GM12872 (cell line): ENCODE results near the gene BCAR3.

Experiments used
- TF ChIP-seq, protein P1 (sequence below): IDR thresholded peaks from 3 replicates; pipeline ENCODE4 v1.5.1; 2011; ENCODE audit warnings: low read depth, mild to moderate bottlenecking, low read length, moderate library complexity; ENCODE audit not compliant: insufficient read depth

BCAR3 gene

DNA sequence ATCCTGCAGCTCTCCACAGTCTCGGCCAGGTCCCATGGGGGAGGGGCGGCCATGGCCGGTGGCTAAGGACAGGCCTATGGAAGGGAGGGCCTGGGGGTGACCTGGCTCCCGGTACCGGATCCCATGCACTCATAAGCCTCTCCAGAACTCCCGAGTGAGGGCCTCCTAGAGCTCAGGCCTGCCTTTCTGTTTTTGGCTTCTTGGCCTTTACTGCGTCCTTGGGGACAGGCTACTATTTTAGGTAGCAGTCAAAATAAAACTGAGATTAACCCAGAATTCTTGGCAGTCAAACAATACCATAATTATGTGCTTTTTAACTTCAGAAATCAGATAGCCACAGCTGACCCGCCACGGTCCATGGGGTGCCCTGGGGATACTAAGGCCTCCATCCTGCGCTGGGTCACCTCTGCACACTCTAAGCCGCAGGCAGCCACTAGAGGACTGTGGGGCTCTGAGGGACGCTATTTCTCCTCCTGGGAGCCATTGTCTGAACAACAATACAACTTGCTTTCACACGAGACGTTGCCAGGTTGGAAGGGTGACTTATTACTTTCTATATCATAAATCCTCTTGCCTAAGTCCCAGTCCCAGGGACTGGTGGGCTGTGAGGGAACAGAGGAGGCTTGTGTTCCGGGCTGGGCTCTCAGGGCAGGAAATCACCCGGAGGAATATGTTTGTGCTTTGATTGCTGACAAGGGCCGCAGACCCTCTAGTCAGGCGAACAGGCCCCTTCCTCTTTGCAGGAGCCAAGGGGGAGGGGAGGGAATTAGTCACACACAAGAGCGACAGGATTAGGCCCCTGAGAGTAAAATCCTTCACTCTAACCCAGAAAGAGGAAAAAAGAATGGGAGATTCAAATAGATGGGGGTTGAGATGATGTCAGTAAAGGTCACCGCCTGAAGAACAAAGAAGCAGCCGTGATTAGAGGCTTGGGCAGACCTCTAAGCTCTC, 40.7 kb upstream of the BCAR3 start:
- TF ChIP-seq, protein P1, sequence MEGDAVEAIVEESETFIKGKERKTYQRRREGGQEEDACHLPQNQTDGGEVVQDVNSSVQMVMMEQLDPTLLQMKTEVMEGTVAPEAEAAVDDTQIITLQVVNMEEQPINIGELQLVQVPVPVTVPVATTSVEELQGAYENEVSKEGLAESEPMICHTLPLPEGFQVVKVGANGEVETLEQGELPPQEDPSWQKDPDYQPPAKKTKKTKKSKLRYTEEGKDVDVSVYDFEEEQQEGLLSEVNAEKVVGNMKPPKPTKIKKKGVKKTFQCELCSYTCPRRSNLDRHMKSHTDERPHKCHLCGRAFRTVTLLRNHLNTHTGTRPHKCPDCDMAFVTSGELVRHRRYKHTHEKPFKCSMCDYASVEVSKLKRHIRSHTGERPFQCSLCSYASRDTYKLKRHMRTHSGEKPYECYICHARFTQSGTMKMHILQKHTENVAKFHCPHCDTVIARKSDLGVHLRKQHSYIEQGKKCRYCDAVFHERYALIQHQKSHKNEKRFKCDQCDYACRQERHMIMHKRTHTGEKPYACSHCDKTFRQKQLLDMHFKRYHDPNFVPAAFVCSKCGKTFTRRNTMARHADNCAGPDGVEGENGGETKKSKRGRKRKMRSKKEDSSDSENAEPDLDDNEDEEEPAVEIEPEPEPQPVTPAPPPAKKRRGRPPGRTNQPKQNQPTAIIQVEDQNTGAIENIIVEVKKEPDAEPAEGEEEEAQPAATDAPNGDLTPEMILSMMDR: no peak

DNA sequence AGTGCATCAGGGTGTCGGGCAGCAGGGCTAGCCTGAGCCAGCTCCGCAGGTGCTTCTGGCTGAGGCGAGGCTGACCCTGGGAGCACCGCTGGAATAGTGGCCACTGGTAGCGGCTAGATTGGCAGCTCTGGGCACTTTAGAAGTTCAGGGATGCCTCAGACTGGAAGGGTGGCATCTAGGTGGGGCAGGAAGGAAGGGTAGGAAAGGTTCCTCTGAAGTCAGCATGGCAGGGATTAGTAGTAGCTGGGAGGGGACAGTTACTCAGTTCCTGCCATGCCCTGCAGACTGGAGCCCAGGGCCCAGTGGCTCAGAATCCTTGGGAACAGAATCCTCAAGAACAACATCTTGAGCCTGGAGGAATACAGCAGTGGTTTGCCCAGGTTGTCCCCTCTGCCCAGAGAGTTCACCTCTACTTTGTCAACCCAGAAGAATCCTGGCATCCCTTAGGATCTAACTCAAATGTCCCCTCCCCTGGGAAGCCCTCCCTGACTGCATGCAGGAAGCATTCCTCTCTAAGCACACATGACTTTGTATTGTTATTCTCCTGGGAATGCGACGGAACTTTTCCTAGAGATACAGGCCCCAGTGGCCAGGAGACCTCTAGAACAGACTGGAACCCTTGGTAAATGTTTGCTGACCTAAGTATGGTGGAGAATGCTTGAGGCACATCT, 39.5 kb upstream of the BCAR3 start:
- TF ChIP-seq, protein P1: no peak

DNA sequence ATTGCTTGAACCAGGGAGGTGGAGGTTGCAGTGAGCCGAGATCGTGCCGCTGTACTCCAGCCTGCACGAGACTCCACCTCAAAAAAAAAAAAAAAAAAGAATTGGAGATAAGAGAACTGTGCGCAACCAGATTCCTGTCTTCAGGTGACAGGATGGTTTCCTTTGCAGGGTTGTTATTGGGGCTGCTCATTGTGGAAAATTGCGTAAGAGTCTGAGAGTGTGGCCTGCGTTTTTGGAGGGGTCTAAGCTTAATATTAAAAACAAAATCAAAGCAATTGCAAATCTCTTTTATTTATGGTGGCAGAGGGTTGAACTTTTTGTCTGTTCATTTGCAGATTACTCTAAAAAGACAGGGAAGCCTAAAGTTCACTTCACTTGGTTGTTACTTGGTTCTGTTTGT, 36.0 kb upstream of the BCAR3 start:
- TF ChIP-seq, protein P1: no peak

DNA sequence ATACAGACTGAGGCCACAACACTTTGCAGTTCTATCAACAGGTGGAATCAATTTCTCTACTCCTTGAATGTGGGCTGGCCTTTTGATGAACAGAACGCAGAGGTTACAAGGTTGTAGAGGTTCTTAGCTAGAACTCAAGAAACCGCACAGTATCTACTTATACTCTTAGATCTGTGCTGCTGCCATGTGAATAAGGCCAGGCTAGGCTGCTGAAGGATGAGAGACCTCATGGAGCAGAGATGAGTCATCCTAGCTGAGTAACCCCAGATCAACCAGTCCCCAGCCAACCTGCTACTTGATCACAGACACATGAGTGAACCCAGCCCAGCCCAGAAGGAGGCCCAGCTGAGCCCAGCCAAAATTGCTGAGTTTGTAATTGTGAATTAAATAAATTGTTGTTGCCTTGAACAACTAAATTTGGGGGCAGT, 35.3 kb upstream of the BCAR3 start:
- TF ChIP-seq, protein P1: no peak

DNA sequence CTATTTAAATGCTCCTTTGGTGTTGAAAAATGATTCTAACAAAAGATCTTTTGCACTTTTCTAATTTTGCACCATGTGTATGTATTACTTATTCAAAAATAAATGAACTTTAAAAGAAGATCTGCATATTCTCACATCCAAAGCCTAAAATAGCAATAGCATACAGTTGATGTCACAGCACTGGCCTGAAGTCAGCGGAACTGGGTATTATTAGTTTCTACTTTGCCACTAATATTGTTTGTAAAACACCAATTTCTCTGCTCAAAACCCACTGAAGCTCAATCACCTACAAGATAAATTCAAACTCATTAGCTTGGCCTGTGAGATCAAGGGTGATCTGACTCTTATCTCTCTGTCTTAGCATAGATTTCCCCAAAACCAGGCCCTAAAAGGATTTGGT, 34.5 kb upstream of the BCAR3 start:
- TF ChIP-seq, protein P1: no peak

DNA sequence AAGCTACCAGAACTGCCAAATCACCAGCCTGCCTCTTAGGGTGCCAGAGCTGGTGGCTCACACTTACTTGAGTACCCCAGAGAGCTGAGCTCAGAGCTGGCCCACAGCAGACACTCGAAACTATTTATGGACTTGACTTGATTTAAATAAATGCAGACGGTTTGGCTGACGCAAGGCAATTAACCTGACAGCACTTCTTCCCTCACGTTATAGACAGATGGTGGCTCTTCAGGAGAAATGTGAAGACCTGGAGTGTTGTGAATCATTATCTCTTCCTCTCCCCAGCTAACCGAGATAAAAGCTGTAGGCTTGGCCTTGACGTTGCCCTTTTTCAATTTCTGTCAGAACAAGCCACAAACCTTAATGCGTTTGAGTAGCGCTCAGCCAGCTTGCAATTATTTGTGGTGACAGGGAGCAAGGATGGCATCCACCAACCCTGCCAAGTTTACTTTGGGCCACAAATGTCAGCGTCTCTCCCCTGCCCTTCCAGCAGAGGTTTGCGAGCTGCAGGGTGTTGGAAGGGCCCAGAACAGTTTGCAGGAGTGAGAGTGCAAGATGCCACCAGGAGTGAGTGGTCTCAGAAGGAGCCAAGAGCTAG, 34.0 kb upstream of the BCAR3 start:
- TF ChIP-seq, protein P1: no peak

DNA sequence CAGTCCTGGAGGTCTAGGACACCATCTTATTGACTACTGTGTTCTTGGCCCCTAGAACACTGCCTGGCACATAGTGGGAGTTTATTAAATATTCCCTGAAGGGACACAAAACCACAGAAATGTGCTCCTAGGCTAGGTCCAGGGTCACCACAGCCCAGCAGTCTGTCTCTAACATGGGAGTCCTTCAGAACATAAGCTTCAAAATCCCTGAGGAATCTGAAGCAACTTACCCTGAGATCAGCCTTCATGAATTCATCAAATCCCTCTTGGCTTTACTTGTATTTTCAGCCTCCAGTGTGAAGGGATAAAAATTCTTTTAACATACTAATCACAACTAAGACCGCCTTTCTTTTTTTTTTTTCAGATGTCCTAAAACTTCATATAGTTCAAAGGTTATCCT, 32.7 kb upstream of the BCAR3 start:
- TF ChIP-seq, protein P1: no peak
